Amniotic stem cell (primary cell): Measurements from ENCODE around the gene CAVIN3.
"Not testable (repeated sequence)": the region's sequence is repeated elsewhere in the genome, so short reads cannot be mapped to it uniquely, and the experiment has no call there.

Experiments used
- DNase-seq: peaks from one replicate; lab custom pipeline; 2025; lab: John Stamatoyannopoulos, UW

CAVIN3 gene

DNA sequence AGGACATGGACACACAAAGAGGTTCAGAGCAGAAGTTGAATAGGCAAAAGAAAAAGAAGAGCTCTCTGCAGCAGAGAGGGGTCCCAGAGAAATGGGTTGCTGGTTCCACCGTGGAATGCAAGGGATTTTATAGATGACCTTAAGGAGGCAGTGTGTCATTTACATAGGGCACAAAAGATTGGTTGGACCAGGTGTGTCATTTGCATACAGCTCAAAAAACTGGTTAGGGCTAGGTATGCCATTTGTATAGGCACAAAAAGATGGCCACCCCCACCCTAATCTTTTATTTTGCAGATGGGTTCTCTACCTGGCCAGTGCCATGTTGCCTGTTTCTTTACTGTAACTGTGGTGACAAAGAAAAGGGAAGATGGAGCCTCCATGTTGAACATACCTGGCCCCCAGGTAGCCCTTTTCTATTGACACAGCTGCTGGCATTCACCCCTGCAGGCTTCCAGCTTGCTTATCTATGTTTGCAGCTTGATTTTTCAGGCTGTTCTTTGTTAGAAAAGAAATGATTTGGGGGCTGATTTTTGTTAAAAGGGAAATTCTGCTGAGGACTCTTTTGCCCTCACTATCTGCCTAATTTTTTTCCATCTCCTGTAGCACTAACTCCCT lies 3.1 kb upstream of the CAVIN3 start:
- no peak for DNase-seq

DNA sequence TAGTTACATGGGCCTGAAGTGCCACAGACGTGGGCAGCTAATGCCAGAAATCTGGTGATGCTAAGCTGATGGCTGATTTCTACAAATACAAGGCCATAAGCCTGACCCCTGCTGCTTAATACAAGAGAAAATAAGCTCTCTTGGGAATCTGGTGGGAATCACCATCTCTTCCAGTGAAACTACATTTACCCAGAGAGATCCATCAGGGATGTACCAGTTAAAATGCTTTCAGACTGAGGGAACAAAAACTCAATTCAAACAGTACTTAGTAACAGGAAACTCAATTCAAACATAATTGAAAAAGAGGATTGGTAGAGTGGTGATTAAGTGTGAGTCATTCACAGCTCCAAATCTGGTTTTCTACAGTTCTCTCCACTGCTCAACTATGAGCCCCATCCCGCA lies 1.7 kb upstream of the CAVIN3 start:
- DNase-seq, result no peak

GRCh38 chr11:6321356-6321755 lies 1.1 kb upstream of the CAVIN3 start:
- DNase-seq, result no peak

GRCh38 chr11:6319704-6320410 lies 444 bp downstream of the CAVIN3 start:
- peak; percentile 85 for DNase-seq

- no peak for DNase-seq
These were observed 1.1 kb downstream of the CAVIN3 start for GRCh38 chr11:6319001-6319703.

DNA sequence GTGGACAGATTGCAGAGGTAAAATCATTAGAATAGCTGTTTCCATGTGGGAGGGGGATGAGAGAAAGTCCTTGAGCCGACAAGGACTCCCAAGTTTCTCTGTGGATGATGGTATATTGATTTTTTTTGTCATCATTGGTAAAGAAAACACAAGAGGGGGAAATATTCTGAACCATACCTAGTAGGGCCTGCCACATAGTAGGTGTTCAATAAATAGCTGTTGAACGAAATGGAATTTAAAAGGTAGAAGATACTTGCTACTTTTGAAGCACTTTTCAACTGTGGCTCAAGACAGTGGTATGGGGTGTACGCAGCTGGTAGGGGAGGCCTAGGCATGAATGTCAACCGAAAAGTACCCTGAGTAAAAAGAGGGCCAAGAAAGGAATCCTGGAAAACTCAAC lies 2.1 kb downstream of the CAVIN3 start:
- DNase-seq, result no peak

GRCh38 chr11:6315811-6316425 lies 4.4 kb downstream of the CAVIN3 start:
- peak; percentile 19 for DNase-seq

DNA sequence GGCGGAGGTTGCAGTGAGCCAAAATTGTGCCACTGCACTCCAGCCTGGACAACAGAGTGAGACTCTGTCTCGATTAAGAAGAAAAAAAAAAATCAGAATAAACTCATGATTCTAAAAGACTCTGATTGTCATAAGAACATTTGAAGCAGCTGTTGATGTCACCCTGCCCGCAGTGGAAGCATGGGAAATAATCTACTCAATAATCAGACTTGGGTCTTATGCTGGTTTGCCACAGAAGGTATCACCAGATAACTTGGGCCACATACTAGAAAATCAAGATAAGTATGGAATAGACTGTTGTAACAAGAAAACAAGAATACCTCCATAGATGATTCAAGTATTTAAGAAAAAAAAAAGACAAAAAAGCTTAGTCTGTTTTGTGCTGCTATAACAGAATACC lies 8.2 kb downstream of the CAVIN3 start:
- DNase-seq, result no peak

GRCh38 chr11:6307876-6308275 lies 12.4 kb downstream of the CAVIN3 start:
- no peak for DNase-seq

DNA sequence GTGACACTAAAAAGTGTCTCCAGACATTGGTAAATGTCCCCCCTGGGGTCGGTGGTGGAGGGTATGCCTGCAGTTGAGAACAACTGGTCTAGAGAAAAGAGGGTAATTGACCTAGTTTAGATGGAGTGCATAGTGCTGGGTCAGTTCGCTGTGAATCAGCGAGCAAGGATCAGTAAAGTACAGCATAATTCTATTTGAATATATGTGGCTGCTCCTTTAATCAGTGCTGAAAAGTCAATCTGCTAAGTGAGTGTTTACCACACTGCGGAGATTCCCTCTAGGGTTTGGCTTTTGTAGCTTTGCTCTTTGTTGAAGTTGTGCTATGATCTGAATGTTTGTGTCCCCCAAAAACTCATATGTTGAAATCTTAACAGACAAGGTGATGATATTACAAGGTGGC lies 15.0 kb downstream of the CAVIN3 start:
- no peak for DNase-seq

GRCh38 chr11:6303661-6304060 lies 16.6 kb downstream of the CAVIN3 start:
- DNase-seq, result no peak

DNA sequence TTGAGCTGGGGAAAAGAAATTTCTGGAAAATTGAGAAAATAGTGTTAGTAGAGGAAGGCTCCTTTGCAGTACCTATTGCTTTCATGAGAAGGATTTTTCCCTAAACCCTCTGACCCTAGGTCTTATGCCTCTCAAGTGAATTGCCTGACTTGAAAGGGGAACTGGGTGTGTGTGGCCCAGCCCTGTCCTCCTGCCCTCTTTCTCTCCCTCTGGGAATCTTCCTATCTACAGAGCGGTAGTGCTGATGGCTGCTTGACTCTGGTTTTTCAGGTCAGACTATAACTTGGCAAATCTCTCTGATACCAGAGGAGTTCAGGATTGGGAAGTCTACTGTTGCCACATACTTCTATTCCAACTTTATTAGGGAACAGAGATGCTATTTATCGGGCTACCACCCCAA lies 19.2 kb downstream of the CAVIN3 start:
- DNase-seq, result no peak

- no peak for DNase-seq
These were observed 20.0 kb downstream of the CAVIN3 start for GRCh38 chr11:6300325-6300724.

DNA sequence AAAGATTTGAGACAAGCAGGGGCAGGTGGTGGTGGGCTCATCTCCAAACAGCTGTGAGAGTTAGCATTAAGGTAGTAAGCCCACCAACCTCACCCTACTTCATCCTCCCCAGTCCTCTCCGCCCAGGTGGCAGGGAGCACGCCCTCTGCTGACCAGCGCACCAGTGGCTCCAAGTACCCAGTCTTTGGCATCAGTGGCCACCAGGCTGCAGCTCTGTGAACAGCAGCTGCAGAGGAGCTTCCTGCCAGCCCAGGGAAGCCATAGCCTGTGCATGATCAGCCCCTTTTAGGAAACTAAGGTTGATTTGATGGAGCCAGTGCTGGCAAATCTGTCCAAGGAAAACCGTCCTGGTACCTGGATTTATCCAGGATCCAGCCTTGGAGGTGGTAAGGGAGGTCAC lies 21.7 kb downstream of the CAVIN3 start:
- no peak for DNase-seq

DNA sequence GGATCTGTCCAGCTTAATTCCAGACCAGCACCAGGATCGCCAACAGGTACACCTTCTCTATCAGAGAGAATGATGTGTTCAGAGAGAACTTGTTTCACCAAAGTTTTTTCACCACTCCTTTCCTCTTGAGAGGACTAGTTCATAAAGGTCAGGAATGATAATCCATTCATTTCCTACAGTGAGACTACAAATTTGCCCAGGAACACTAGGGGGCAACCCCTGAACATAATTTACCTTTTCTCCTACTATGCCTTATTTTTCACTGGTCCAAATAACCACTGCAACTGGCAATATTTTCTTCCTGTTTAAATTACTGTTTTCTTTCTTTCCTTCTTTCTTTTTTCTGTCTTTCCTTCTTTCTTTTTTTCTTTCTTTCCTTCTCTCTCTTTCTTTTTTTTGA lies 22.5 kb downstream of the CAVIN3 start:
- no peak for DNase-seq

- DNase-seq, result no peak
These were observed 35.3 kb downstream of the CAVIN3 start for GRCh38 chr11:6285019-6285418.

- no peak for DNase-seq
These were observed 36.1 kb downstream of the CAVIN3 start for GRCh38 chr11:6284250-6284649.

GRCh38 chr11:6283453-6284023 lies 36.8 kb downstream of the CAVIN3 start:
- DNase-seq, result no peak

GRCh38 chr11:6280809-6281208 lies 39.5 kb downstream of the CAVIN3 start:
- not testable (repeated sequence) for DNase-seq

DNA sequence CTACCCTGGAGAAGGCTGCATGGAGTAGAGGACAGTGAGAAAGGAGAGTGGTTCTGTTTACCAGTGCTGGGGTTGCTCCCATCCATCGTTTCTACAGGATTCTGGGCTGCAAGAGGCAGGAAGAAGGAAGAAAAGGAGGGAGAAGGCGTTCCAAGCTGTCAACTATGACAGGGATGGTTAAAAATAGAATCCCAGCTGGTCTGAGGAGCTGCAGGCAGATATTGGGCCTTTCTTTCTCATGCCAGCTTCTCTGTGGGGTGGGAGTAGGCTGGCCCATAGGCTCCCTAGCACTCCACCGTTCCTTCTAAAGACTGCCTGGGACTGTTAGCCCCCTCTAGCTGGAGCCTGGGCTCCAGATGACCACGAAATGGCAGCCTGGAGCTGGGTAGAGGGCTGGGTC lies 47.1 kb downstream of the CAVIN3 start:
- no peak for DNase-seq

GRCh38 chr11:6271598-6271997 lies 48.7 kb downstream of the CAVIN3 start:
- no peak for DNase-seq

GRCh38 chr11:6270584-6271246 lies 49.6 kb downstream of the CAVIN3 start:
- no peak for DNase-seq
